GM19452 (cell line): ENCODE data around the gene HEXIM2.
A peak's percentile ranks its signal among the peaks of the same experiment; 100 is the strongest.
"Not testable (repeated sequence)": the region's sequence is repeated elsewhere in the genome, so short reads cannot be mapped to it uniquely, and the experiment has no call there.

ENCODE experiments used
- ATAC-seq: cut with Tn5 transposase; IDR thresholded peaks from one replicate; pipeline ENCODE4 v1.9.1; 2021; ENCODE audit not compliant: unreplicated experiment

Gene HEXIM2

GRCh38 chr17:45161288-45162024, at the start of gene HEXIM2:
TSS of gene HEXIM2 (plus strand) at chr17:45161875. CDS start at chr17:45162794, 919 bp downstream.
- ATAC-seq, result peak; percentile 90

GRCh38 chr17:45112559-45113423, 48.9 kb upstream of the HEXIM2 start:
- no peak for ATAC-seq

DNA sequence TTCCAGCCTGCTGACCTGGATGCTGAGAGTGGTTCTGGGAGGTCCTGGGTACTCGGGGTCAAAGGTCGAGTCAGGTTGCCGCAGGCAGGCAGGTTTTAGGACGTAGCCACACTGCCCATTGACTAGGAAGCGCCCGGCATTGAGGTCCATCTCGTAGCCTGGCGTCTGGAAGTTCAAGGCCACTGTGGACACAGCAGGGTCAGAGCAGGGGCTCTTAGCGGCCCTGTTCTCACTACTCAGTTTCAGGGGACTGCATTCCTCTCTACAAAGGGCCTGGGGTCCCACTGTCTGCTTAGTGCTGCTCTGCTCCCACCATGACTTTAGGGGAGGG, 48.3 kb upstream of the HEXIM2 start:
- ATAC-seq, result no peak

DNA sequence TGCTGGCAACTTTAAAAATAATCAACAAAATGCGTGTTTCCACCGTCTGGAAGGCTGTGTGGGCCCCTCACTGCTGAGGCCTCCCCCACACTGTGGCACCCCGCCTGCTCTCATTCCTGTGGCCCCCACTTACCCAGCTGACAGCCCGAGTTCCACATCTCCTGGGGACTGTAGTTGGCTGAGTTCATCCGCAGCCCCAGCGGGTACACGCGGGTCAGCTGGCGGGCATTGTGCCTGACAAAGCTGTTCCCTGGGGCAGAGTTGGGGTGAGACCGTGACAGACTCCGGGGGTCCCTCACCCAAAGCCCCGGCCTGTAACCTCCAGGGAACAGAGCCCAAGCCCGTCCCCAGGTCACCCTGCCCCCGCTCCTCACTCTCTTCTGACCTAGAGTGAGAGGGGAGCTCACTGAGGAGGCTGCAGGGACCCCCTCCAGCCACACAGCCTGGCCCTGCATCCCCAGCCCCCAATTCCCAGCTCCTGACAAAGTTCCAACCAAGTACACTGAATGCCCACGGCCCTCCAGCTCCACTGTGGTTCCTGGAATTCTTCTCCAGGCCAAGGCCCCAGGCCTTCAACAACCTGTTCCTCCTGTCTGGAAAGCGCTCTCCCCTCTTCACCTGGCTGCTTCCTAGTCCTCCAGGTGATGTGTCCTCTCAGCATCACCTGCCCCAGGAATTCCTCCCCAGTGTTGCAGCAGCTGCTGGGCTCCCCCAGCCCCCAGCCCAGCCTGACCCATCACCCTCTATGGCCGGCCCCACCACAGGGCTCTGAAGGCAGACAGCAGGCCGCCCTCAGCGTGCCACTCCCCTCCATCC, 47.4 kb upstream of the HEXIM2 start:
- ATAC-seq, result no peak

DNA sequence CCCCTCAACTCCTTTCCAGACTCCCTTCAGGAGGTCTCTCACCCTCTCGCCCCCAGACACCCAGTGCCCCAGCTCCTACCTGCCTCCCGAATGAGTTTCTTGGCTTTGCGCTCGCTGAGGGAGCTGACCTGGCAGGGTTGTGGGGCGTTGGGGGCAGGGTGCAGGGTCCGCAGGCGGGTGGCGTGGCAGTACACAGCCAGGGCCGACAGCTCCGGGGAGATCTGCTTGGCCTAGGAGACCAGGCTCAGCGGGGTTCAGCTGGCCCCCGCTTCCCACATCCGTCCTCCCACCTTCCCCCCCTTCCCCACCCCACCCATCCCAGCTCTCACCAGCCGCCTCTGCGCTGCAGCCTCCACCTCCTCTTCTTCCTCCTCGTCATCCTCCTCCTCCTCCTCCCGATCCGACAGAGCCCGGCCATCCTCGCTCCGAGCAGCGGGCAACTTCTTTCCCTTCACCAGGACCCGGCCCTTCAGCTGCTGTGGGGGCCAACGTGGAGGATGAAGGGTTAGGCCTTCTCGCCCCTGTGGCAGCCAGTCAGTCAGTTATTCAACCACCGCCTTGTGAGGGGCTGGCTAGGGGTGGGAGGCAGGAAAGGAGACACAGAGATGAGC, 46.6 kb upstream of the HEXIM2 start:
- ATAC-seq, result no peak

DNA sequence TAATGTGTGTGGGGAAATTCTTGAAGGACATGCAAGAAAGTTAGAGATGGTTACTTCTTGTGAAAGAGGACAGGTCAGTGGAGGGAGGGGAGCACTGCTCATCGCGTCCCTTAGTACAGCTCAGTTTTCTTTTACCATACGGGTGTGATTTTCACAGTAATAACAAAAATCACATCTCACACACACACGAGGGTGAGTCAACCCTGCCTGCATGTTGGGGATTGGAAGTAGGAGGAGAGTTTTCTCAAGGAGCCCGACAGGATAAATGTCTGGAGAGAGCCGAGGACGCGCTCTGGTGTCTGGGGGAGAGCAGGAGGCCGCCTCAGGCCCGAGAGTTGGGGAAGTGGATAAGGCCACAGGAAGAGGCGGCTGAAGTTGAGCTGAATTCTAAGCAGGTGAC, 45.8 kb upstream of the HEXIM2 start:
- no peak for ATAC-seq

- no peak for ATAC-seq
Measured at GRCh38 chr17:45116434-45117016, 45.1 kb upstream of the HEXIM2 start.

GRCh38 chr17:45117334-45117733, 44.3 kb upstream of the HEXIM2 start:
- ATAC-seq, result no peak

GRCh38 chr17:45117848-45118646, 43.6 kb upstream of the HEXIM2 start:
- ATAC-seq, result no peak

DNA sequence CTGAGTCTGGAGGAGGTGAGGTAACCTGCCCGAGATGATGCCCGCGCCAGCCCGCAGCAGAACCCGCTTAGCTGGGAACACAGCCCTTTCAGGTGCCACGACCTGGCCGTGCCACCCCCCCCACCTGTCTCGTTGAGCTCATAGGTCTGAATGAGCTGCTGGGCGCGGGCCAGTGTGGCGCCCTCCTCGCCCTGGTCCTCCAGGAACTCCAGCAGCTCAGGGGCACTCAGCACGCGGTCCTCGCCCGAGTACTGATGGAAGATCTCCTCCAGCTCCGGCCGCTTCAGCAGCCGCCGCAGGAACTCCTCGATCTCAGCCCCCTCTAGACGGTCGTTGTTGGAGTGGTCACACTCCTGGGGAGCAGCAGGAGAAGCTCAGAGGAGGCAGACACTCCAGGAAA, 43.0 kb upstream of the HEXIM2 start:
- no peak for ATAC-seq

DNA sequence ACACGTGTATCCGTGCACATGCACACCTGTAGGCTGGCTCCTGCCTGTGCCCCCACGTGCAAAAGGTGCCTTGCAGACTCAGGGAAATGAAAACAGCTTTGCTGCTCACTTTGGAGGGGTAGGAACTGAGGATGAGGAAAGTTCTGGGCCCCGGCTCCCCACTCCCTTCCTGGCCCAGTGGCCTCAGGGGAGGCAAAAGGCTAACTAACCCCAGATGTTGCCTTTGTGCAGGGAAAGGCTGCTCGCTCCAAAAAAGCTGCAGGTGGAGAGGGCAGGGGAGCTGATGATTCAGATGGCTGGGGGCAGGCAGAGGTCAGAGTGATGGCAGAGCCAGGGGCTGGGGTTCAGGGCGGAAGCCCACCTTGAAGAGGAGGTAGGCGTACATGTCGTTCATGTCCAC, 41.7 kb upstream of the HEXIM2 start:
- no peak for ATAC-seq

DNA sequence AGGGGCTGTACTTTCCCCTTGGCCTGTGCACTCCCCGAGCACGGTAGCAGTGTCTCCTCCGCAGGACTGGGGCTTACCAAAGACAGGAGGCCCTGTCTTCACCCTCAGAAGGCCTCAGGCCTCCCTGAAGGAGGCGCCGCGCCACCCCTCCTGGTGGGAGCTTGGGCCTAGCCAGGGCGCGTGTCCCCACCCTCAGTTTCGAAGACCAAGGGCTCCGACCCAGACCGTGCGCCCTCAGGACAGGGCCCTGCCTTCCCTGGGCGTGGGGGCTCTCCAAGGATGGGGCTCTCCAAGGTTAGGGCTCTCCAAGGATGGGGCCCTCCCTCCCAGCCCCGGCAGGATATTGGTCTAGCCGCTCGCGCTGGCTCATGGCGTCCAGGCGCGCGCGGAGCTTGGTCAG, 41.1 kb upstream of the HEXIM2 start:
- no peak for ATAC-seq

DNA sequence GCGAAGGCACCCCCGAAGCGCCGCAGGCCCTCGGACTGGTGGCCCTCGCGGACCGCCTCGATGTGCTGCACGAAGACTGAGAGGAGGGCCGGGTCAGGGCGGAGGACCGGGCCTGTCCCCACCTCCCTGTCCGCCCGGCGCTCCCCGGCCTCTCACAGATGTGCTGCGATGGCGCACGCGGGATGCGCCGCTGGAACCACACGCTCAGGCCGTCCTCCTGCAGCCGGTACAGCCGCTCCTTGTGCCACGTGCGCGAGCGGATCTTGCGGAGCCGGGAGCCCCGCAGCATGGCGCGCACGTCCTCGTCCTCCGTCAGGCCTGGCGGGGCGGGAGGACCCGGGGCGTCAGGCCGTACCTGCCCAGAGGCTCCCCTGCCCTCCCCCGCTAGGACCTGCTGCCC, 40.6 kb upstream of the HEXIM2 start:
- no peak for ATAC-seq

DNA sequence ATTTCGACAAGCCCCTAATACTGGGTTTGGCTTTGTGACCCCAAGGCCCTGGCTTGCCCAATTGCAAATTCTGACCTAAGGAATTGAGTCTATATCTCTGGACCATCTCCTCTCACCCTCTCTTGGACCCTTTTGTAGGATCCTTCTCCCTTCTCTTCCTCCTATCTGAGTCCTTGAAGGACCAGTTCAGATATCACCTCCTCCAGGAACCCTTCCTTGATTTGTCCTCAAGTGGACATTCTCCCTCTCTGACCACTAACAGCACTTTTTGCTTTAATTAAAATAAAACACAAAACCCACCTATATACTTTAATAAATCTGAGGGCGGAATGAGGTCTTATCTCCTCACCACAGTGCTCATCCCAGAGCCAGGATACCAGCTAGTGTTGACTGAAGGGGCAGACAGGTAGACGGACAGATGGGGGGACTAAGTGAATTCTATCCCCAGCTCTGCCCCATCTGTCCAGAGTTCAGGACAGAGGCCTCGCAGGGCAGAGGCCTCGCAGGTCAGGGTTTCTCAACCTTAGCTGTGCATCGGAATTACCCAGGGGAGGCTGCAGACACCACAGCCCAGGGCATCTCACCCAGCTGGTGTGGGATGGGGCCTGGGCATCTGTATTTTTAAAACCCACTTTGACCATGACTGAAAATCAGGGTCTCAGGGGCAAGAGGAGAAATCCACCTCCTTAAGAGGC, 38.5 kb upstream of the HEXIM2 start:
- ATAC-seq, result no peak

GRCh38 chr17:45123930-45124796, 37.5 kb upstream of the HEXIM2 start:
- no peak for ATAC-seq

GRCh38 chr17:45124797-45125122, 36.9 kb upstream of the HEXIM2 start:
- not testable (repeated sequence) for ATAC-seq

DNA sequence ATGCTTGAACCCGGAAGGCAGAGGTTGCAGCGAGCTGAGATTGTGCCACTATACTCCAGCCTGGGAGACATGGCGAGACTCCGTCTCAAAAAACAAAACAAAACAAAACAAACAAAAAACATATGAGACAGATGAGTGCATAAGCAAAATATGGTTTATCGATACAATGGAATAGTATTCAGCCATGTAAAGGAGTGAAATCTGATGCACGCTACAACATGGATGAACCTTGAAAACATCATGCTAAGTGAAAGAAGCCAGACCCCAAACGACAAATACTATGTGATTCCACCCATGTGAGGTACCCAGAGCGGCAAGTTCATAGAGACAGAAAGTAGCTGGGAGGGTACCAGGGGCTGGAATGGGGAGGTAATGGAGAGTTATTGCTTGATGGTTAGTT, 36.2 kb upstream of the HEXIM2 start:
- ATAC-seq, result no peak

DNA sequence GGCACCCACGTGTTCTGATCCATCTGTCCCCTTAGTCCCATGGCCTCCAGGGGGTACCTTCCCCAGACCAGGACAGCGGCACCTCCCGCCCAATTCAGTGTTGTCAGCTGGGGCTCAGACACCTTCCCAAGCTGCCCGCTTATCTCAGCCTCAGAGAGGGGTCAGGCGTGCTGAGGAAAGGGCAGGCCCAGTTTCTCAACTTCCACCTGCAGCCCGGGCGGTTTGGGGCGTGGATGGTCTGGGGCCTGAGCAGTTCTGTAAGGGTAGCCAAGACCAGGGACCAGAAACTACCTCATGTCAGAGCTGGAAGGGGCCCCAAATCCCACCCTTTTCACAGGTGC, 34.5 kb upstream of the HEXIM2 start:
- ATAC-seq, result no peak
